OCI-LY1 (cell line): ENCODE measurements around the gene DHDDS.
"Not testable (repeated sequence)": the region's sequence is repeated elsewhere in the genome, so short reads cannot be mapped to it uniquely, and the experiment has no call there.

Source experiments
- EZH2 ChIP-seq: fragments of 200-600 bp; sonication (generic), shearing (Covaris generic); IDR thresholded peaks from 2 replicates; pipeline ENCODE4 v1.8.0; 2017; ENCODE audit warnings: borderline replicate concordance, mixed run types, mild to moderate bottlenecking, antibody characterized with exemption, low read length, moderate library complexity, mixed read lengths
- TF ChIP-seq, protein P1 (sequence below): fragments of 200-600 bp; sonication (generic), shearing (Covaris generic); IDR thresholded peaks from 2 replicates; pipeline ENCODE4 v1.5.1; 2017; ENCODE audit warnings: mild to moderate bottlenecking, antibody characterized with exemption, low read length, moderate library complexity, mixed read lengths

DNA sequence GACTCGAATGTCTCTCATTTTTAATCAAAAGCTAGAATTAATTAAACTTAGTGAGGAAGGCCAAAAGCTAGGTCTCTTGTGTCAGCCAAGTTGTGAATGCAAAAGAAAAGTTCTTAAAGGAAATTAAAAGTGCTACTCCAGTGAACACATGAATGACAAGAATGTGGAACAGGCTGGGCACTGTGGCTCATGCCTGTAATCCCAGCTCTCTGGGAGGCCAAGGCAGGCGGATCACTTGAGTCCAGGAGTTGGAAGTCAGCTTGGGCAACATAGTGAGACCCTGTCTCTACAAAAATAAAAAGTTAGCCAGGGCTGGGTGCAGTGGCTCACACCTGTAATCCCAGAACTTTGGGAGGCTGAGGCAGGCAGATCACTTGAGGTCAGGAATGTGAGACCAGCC, 78.6 kb downstream of the DHDDS start:
- TF ChIP-seq, protein P1, sequence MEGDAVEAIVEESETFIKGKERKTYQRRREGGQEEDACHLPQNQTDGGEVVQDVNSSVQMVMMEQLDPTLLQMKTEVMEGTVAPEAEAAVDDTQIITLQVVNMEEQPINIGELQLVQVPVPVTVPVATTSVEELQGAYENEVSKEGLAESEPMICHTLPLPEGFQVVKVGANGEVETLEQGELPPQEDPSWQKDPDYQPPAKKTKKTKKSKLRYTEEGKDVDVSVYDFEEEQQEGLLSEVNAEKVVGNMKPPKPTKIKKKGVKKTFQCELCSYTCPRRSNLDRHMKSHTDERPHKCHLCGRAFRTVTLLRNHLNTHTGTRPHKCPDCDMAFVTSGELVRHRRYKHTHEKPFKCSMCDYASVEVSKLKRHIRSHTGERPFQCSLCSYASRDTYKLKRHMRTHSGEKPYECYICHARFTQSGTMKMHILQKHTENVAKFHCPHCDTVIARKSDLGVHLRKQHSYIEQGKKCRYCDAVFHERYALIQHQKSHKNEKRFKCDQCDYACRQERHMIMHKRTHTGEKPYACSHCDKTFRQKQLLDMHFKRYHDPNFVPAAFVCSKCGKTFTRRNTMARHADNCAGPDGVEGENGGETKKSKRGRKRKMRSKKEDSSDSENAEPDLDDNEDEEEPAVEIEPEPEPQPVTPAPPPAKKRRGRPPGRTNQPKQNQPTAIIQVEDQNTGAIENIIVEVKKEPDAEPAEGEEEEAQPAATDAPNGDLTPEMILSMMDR: not testable (repeated sequence)
- TF ChIP-seq EZH2: not testable (repeated sequence)
